HG03354 (cell line): ENCODE measurements around the gene WDR88.

Source experiments
- ATAC-seq: cut with Tn5 transposase; IDR thresholded peaks from one replicate; pipeline ENCODE4 v1.9.1; 2021; ENCODE audit warnings: mild to moderate bottlenecking; ENCODE audit not compliant: unreplicated experiment, poor library complexity, severe bottlenecking

The WDR88 gene

GRCh38 chr19:33194532-33194885 lies 62.6 kb downstream of the WDR88 start:
- no peak for ATAC-seq

- no peak for ATAC-seq
These were observed 63.2 kb downstream of the WDR88 start for GRCh38 chr19:33194886-33195644.

GRCh38 chr19:33195645-33196347 lies 63.9 kb downstream of the WDR88 start:
- no peak for ATAC-seq

GRCh38 chr19:33196446-33197193 lies 64.7 kb downstream of the WDR88 start:
- ATAC-seq: no peak

- no peak for ATAC-seq
These were observed 65.7 kb downstream of the WDR88 start for GRCh38 chr19:33197591-33198000.

GRCh38 chr19:33198169-33198568 lies 66.3 kb downstream of the WDR88 start:
- no peak for ATAC-seq

- ATAC-seq: no peak
These were observed 67.7 kb downstream of the WDR88 start for GRCh38 chr19:33199441-33200265.

- ATAC-seq: no peak
These were observed 69.6 kb downstream of the WDR88 start for GRCh38 chr19:33201473-33201872.

GRCh38 chr19:33201886-33202545 lies 70.1 kb downstream of the WDR88 start:
- ATAC-seq: no peak

- no peak for ATAC-seq
These were observed 70.9 kb downstream of the WDR88 start for GRCh38 chr19:33202546-33203507.

GRCh38 chr19:33203529-33203928 lies 71.6 kb downstream of the WDR88 start:
- no peak for ATAC-seq

- no peak for ATAC-seq
These were observed 72.4 kb downstream of the WDR88 start for GRCh38 chr19:33204136-33204973.

- ATAC-seq: no peak
These were observed 73.2 kb downstream of the WDR88 start for GRCh38 chr19:33205110-33205509.

GRCh38 chr19:33205531-33206260 lies 73.8 kb downstream of the WDR88 start:
- no peak for ATAC-seq

GRCh38 chr19:33206261-33207039 lies 74.5 kb downstream of the WDR88 start:
- no peak for ATAC-seq

- ATAC-seq: no peak
These were observed 75.2 kb downstream of the WDR88 start for GRCh38 chr19:33207040-33207620.
